ENCODE results near the gene MAPK8IP3.
"Not testable (repeated sequence)": the region's sequence is repeated elsewhere in the genome, so short reads cannot be mapped to it uniquely, and the experiment has no call there.

The MAPK8IP3 gene

GRCh38 chr16:1793578-1794220 is 87.7 kb downstream of the MAPK8IP3 start, which contains the start of gene IGFALS:
IGFALS (minus strand) TSS chr16:1793705; CDS start chr16:1793652, 53 bp downstream.
- no peak within 1 kb of the TSS for H3K9ac ChIP-seq (ENCODE audit: low read depth, low read length, poor library complexity, severe bottlenecking)
- H2AFZ ChIP-seq (ENCODE audit: low read length): no peak within 1 kb of the TSS
- H3K79me2 ChIP-seq (ENCODE audit: insufficient read depth, low read length): no peaks in the 10 kb centered on the region
- H3K4me3 ChIP-seq (ENCODE audit: low read length, poor library complexity, severe bottlenecking): no peak within 1 kb of the TSS
- H3K9me2 ChIP-seq (replicated peaks; ENCODE audit: low read depth, low read length): no peaks in the 10 kb centered on the region
- no peak for TF ChIP-seq EZH2phosphoT487 (IDR thresholded peaks at IDR 0.05; ENCODE audit: borderline replicate concordance)
- no peak for TF ChIP-seq CTCF (conservative IDR thresholded peaks at IDR 0.05; ENCODE audit: low read length)
- no peaks in the 10 kb centered on the region for H3F3A ChIP-seq (ENCODE audit: low read depth)
- H4K20me1 ChIP-seq (ENCODE audit: insufficient read depth, low read length, poor library complexity, severe bottlenecking): no peaks in the 10 kb centered on the region
- H3K9me3 ChIP-seq (ENCODE audit: insufficient read depth, low read depth, low read length): no peaks in the 10 kb centered on the region
- H3K4me1 ChIP-seq (ENCODE audit: insufficient read depth, low read length, poor library complexity, severe bottlenecking): no peaks in the 10 kb centered on the region
- no peak within 1 kb of the TSS for H3K4me2 ChIP-seq (ENCODE audit: low read depth, low read length, poor library complexity, severe bottlenecking)
- no peaks in the 10 kb centered on the region for H3K36me3 ChIP-seq (ENCODE audit: insufficient read depth, low read length)
- H3K27me3 ChIP-seq (ENCODE audit: insufficient read depth, low read length, poor library complexity, severe bottlenecking): no peaks in the 10 kb centered on the region

GRCh38 chr16:1794221-1794871 is 88.4 kb downstream of the MAPK8IP3 start:
- no peaks in the 10 kb centered on the region for H3K9me2 ChIP-seq (replicated peaks; ENCODE audit: low read depth, low read length)
- H2AFZ ChIP-seq (ENCODE audit: low read length): no peak overlapping the region
- no peaks in the 10 kb centered on the region for H3F3A ChIP-seq (ENCODE audit: low read depth)
- H3K4me1 ChIP-seq (ENCODE audit: insufficient read depth, low read length, poor library complexity, severe bottlenecking): no peaks in the 10 kb centered on the region
- H3K36me3 ChIP-seq (ENCODE audit: insufficient read depth, low read length): no peaks in the 10 kb centered on the region
- no peak for TF ChIP-seq EZH2phosphoT487 (IDR thresholded peaks at IDR 0.05; ENCODE audit: borderline replicate concordance)
- no peak for TF ChIP-seq CTCF (conservative IDR thresholded peaks at IDR 0.05; ENCODE audit: low read length)
- no peaks in the 10 kb centered on the region for H3K79me2 ChIP-seq (ENCODE audit: insufficient read depth, low read length)
- no peaks in the 10 kb centered on the region for H3K9me3 ChIP-seq (ENCODE audit: insufficient read depth, low read depth, low read length)
- no peaks in the 10 kb centered on the region for H3K27me3 ChIP-seq (ENCODE audit: insufficient read depth, low read length, poor library complexity, severe bottlenecking)
- H3K9ac ChIP-seq (ENCODE audit: low read depth, low read length, poor library complexity, severe bottlenecking): no peak overlapping the region
- no peak overlapping the region for H3K4me2 ChIP-seq (ENCODE audit: low read depth, low read length, poor library complexity, severe bottlenecking)
- no peaks in the 10 kb centered on the region for H4K20me1 ChIP-seq (ENCODE audit: insufficient read depth, low read length, poor library complexity, severe bottlenecking)
- H3K4me3 ChIP-seq (ENCODE audit: low read length, poor library complexity, severe bottlenecking): no peak overlapping the region

- TF ChIP-seq EZH2phosphoT487 (IDR thresholded peaks at IDR 0.05; ENCODE audit: borderline replicate concordance) (no peak), CTCF (conservative IDR thresholded peaks at IDR 0.05; ENCODE audit: low read length) (no peak)
- no peaks in the 10 kb centered on the region for H3K79me2 ChIP-seq (ENCODE audit: insufficient read depth, low read length)
- no peaks in the 10 kb centered on the region for H3K9me2 ChIP-seq (replicated peaks; ENCODE audit: low read depth, low read length)
- H3K4me1 ChIP-seq (ENCODE audit: insufficient read depth, low read length, poor library complexity, severe bottlenecking): no peaks in the 10 kb centered on the region
- H3K9me3 ChIP-seq (ENCODE audit: insufficient read depth, low read depth, low read length): no peaks in the 10 kb centered on the region
- H4K20me1 ChIP-seq (ENCODE audit: insufficient read depth, low read length, poor library complexity, severe bottlenecking): no peaks in the 10 kb centered on the region
- H2AFZ ChIP-seq (ENCODE audit: low read length): no peak overlapping the region
- H3K4me2 ChIP-seq (ENCODE audit: low read depth, low read length, poor library complexity, severe bottlenecking): no peak overlapping the region
- H3K4me3 ChIP-seq (ENCODE audit: low read length, poor library complexity, severe bottlenecking): no peak overlapping the region
- H3K9ac ChIP-seq (ENCODE audit: low read depth, low read length, poor library complexity, severe bottlenecking): no peak overlapping the region
- H3K36me3 ChIP-seq (ENCODE audit: insufficient read depth, low read length): no peaks in the 10 kb centered on the region
- no peaks in the 10 kb centered on the region for H3K27me3 ChIP-seq (ENCODE audit: insufficient read depth, low read length, poor library complexity, severe bottlenecking)
- H3F3A ChIP-seq (ENCODE audit: low read depth): no peaks in the 10 kb centered on the region
These were observed 89.1 kb downstream of the MAPK8IP3 start for GRCh38 chr16:1794908-1795666.

- not testable (repeated sequence) for H3K9me3 ChIP-seq (ENCODE audit: insufficient read depth, low read depth, low read length); H2AFZ ChIP-seq (ENCODE audit: low read length); H3K36me3 ChIP-seq (ENCODE audit: insufficient read depth, low read length); H3K27me3 ChIP-seq (ENCODE audit: insufficient read depth, low read length, poor library complexity, severe bottlenecking); H3K4me2 ChIP-seq (ENCODE audit: low read depth, low read length, poor library complexity, severe bottlenecking); H3K4me1 ChIP-seq (ENCODE audit: insufficient read depth, low read length, poor library complexity, severe bottlenecking); H3K4me3 ChIP-seq (ENCODE audit: low read length, poor library complexity, severe bottlenecking); H3K79me2 ChIP-seq (ENCODE audit: insufficient read depth, low read length); H4K20me1 ChIP-seq (ENCODE audit: insufficient read depth, low read length, poor library complexity, severe bottlenecking); H3K9me2 ChIP-seq (replicated peaks; ENCODE audit: low read depth, low read length); H3F3A ChIP-seq (ENCODE audit: low read depth); H3K9ac ChIP-seq (ENCODE audit: low read depth, low read length, poor library complexity, severe bottlenecking)
These were observed 93.3 kb downstream of the MAPK8IP3 start for GRCh38 chr16:1799263-1799662.

Measured in Loucy (cell line).